Measurements from ENCODE around the gene CELF1.

DNA sequence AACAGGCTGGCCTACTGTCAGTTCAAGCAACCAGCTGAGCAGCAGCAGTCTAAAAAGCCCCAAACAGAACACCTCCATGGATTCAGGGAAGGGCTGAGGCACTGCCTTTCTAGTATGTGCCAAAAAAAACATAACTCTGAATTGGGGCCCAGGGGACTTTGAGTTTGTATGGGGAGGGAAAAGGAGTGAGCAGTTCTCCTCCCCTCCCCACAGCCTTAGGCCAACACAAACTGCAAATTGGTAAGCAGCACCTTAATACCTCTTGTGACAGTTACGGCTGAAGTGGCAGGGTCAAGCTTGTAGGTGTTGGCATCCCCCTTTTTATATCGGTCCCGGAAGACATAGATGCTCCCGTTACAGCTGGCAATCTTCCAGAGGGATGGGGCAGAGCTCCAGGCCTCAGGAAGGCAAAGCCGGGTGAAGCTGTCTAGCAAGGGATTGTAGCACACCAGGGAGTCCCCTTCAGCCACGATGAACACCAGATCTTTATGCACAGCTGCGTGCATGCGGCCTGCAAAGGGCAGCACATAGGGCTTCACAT, 19.9 kb upstream of the CELF1 start:
- TF ChIP-seq POLR2A (conservative IDR thresholded peaks at IDR 0.05), result no peak
- TF ChIP-seq, protein P1, sequence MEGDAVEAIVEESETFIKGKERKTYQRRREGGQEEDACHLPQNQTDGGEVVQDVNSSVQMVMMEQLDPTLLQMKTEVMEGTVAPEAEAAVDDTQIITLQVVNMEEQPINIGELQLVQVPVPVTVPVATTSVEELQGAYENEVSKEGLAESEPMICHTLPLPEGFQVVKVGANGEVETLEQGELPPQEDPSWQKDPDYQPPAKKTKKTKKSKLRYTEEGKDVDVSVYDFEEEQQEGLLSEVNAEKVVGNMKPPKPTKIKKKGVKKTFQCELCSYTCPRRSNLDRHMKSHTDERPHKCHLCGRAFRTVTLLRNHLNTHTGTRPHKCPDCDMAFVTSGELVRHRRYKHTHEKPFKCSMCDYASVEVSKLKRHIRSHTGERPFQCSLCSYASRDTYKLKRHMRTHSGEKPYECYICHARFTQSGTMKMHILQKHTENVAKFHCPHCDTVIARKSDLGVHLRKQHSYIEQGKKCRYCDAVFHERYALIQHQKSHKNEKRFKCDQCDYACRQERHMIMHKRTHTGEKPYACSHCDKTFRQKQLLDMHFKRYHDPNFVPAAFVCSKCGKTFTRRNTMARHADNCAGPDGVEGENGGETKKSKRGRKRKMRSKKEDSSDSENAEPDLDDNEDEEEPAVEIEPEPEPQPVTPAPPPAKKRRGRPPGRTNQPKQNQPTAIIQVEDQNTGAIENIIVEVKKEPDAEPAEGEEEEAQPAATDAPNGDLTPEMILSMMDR (IDR thresholded peaks at IDR 0.05 in 2 of 3, conservative IDR thresholded peaks at IDR 0.05 in 1 of 3; ENCODE audit: insufficient read depth in 2 of 3, low read depth in 1 of 3, low read length in 3 of 3), result no peak
- TF ChIP-seq NFE2L1 (tag; IDR thresholded peaks at IDR 0.05; ENCODE audit: borderline replicate concordance, low read depth), result no peak
- no peak for TF ChIP-seq LARP7 (IDR thresholded peaks at IDR 0.05)
- TF ChIP-seq NELFE (IDR thresholded peaks at IDR 0.05; ENCODE audit: insufficient read depth, insufficient read length), result no peak
- no peak for TF ChIP-seq PHB (CRISPR knock-in tag; IDR thresholded peaks at IDR 0.05)
- TF ChIP-seq NR3C1 (CRISPR knock-in tag; IDR thresholded peaks at IDR 0.05), result no peak
- no peak for TF ChIP-seq ZBTB7A (IDR thresholded peaks at IDR 0.05; ENCODE audit: borderline replicate concordance, control insufficient read depth, low read depth, low read length)
- no peak for TF ChIP-seq HNRNPH1 (optimal IDR thresholded peaks at IDR 0.05; ENCODE audit: low read depth, low read length)
- TF ChIP-seq ZZZ3 (IDR thresholded peaks at IDR 0.05), result no peak
- TF ChIP-seq TEAD4 (IDR thresholded peaks at IDR 0.05; ENCODE audit: low read length), result no peak
- TF ChIP-seq TEAD4 (CRISPR knock-in tag; IDR thresholded peaks at IDR 0.05; ENCODE audit: borderline replicate concordance), result no peak
- TF ChIP-seq, protein P2, sequence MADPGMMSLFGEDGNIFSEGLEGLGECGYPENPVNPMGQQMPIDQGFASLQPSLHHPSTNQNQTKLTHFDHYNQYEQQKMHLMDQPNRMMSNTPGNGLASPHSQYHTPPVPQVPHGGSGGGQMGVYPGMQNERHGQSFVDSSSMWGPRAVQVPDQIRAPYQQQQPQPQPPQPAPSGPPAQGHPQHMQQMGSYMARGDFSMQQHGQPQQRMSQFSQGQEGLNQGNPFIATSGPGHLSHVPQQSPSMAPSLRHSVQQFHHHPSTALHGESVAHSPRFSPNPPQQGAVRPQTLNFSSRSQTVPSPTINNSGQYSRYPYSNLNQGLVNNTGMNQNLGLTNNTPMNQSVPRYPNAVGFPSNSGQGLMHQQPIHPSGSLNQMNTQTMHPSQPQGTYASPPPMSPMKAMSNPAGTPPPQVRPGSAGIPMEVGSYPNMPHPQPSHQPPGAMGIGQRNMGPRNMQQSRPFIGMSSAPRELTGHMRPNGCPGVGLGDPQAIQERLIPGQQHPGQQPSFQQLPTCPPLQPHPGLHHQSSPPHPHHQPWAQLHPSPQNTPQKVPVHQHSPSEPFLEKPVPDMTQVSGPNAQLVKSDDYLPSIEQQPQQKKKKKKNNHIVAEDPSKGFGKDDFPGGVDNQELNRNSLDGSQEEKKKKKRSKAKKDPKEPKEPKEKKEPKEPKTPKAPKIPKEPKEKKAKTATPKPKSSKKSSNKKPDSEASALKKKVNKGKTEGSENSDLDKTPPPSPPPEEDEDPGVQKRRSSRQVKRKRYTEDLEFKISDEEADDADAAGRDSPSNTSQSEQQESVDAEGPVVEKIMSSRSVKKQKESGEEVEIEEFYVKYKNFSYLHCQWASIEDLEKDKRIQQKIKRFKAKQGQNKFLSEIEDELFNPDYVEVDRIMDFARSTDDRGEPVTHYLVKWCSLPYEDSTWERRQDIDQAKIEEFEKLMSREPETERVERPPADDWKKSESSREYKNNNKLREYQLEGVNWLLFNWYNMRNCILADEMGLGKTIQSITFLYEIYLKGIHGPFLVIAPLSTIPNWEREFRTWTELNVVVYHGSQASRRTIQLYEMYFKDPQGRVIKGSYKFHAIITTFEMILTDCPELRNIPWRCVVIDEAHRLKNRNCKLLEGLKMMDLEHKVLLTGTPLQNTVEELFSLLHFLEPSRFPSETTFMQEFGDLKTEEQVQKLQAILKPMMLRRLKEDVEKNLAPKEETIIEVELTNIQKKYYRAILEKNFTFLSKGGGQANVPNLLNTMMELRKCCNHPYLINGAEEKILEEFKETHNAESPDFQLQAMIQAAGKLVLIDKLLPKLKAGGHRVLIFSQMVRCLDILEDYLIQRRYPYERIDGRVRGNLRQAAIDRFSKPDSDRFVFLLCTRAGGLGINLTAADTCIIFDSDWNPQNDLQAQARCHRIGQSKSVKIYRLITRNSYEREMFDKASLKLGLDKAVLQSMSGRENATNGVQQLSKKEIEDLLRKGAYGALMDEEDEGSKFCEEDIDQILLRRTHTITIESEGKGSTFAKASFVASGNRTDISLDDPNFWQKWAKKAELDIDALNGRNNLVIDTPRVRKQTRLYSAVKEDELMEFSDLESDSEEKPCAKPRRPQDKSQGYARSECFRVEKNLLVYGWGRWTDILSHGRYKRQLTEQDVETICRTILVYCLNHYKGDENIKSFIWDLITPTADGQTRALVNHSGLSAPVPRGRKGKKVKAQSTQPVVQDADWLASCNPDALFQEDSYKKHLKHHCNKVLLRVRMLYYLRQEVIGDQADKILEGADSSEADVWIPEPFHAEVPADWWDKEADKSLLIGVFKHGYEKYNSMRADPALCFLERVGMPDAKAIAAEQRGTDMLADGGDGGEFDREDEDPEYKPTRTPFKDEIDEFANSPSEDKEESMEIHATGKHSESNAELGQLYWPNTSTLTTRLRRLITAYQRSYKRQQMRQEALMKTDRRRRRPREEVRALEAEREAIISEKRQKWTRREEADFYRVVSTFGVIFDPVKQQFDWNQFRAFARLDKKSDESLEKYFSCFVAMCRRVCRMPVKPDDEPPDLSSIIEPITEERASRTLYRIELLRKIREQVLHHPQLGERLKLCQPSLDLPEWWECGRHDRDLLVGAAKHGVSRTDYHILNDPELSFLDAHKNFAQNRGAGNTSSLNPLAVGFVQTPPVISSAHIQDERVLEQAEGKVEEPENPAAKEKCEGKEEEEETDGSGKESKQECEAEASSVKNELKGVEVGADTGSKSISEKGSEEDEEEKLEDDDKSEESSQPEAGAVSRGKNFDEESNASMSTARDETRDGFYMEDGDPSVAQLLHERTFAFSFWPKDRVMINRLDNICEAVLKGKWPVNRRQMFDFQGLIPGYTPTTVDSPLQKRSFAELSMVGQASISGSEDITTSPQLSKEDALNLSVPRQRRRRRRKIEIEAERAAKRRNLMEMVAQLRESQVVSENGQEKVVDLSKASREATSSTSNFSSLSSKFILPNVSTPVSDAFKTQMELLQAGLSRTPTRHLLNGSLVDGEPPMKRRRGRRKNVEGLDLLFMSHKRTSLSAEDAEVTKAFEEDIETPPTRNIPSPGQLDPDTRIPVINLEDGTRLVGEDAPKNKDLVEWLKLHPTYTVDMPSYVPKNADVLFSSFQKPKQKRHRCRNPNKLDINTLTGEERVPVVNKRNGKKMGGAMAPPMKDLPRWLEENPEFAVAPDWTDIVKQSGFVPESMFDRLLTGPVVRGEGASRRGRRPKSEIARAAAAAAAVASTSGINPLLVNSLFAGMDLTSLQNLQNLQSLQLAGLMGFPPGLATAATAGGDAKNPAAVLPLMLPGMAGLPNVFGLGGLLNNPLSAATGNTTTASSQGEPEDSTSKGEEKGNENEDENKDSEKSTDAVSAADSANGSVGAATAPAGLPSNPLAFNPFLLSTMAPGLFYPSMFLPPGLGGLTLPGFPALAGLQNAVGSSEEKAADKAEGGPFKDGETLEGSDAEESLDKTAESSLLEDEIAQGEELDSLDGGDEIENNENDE (IDR thresholded peaks at IDR 0.05; ENCODE audit: low read depth, low read length), result no peak
